GM21360 (cell line): ENCODE results near the gene PRR12.
A peak's percentile ranks its signal among the peaks of the same experiment; 100 is the strongest.

Experiments used
- ATAC-seq: cut with Tn5 transposase; IDR thresholded peaks from one replicate; pipeline ENCODE4 v1.9.1; 2021; ENCODE audit warnings: mild to moderate bottlenecking, moderate library complexity; ENCODE audit not compliant: unreplicated experiment

Gene PRR12

GRCh38 chr19:49591731-49592485, 926 bp downstream of the PRR12 start:
- ATAC-seq = no peak

DNA sequence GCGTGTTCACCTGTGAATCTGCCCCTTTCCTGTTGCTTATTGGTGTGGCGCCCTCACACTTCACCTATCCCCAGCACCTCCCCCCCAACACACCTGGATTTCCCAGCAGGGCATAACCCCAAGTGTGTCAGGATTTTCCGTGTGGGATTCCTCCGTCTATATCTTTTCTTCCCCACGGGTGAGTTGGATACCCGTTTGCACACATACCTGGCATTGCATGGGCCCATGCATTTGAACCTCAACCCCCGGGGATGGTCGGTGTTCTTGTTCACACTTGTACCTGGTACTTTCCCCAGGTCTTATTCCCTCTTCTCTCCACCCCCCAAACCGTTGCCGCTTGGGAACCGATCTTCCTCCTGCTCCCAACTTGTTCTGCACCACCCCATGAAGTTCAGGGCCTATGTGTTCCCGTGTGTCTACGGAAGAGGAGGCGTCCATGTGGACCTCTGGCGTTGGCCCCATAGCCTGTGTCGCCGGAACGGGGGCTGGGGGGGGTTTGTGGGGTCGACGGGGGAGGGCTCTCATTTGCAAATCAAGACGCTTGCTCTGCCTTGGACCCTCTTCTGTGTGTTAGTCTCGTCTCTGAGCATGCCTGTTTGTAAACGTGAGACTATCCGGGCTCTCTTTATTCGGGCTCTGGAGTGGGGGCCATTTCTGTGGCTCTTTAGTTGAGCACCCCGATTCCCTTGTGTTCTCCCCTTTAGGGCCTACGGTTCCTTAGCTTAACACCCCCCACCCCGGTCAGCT, 1.7 kb downstream of the PRR12 start:
- no peak for ATAC-seq

DNA sequence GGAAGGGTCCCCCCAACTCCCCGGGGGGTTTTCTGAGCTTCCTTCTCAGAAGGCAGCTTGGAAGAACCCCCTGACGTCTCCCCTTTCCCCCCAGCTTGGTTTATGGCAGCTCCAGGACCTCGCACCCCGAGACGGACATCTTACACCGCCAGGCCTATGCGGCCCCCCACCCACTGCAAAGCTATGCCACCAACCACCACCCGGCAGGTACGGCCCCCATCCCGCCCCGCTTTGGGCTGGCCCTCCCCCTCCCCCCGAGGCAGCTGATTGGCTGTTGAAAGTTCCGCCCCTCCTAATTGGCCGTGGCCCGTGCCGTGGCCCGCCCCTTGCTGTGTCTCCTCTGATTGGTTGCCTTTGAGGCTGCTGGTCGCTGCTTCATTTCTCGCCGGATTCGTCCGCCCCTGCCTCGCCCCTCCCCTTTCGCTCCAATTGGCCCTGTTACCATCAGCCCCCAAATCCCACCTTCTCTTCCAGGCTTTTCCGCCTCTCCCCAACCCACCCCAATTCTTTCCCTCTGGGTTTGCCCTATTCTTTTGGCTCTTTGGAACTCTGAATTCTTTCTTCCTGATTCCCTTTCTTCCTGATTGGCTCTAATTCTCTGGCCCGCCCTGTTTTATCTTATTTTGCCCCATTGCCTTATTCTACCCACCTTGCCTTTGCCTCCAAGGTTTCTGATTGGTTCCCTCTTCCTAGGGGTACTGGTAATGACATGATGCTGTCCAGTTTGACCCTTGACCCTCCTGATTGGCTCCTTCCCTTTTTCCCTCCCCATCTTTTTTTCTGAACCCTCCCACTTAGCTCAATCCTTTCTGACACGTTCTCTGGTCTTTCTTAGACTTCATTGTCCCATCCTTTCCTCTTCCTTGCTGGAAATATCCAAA, 2.5 kb downstream of the PRR12 start:
- peak; percentile 45 for ATAC-seq

GRCh38 chr19:49594157-49594992, 3.4 kb downstream of the PRR12 start:
- ATAC-seq = no peak

DNA sequence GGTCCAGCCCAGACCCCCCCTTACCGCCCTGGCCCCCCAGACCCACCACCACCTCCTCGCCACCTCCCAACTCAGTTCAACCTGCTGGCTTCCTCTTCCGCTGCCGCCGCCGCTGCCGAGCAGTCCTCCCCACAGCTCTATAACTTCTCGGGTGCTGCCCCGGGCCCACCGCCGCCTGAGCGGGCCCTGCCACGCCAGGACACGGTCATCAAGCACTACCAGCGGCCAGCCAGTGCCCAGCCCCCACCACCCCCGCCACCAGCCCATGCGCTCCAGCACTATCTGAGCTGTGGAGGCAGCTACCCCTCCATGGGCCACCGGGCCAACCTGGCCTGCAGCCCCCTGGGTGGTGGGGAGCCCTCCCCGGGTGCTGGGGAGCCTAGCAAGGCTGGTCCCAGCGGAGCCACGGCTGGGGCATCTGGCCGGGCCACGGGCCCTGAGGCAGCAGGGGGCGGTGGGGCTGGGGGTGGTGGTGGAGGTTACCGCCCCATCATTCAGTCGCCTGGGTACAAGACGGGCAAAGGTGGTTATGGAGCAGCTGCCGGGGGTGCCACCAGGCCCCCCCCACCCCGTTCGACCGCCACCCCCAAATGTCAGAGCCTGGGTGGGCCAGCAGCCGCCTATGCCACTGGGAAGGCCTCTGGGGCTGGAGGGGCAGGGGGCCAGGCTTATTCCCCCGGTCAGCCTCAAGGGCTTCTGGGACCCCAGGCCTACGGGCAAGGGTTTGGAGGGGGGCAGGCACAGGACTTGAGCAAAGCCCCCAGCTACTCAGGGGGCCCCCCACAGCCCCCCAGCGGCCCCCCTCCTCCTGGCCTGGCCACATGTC, 4.2 kb downstream of the PRR12 start:
- no peak for ATAC-seq

DNA sequence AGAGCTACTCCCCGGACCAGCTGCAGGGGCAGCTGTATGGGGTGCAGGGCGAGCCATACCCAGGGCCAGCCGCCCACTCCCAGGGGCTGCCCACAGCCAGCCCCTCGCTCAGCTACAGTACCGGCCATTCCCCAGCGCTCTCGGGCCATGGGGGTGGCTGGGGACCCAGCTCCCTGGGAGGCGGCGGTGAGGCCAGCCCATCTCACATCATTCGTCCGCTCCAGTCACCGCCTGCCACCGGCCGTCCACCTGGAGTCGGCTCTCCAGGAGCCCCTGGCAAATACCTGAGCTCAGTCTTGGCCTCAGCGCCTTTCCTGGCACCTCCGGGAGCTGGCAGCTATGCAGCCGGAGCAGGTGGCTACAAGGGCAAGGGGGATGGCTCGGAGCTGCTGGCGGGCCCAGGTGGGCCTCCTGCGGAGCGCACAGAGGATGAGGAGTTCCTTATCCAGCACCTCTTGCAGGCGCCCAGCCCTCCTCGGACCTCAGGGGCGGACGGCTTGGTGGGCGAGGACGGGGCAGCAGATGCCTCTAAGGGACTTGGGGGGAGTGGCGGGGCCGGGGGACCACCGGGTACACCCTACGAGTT, 4.9 kb downstream of the PRR12 start:
- ATAC-seq = no peak

GRCh38 chr19:49596407-49596806, 5.4 kb downstream of the PRR12 start:
- ATAC-seq = no peak

DNA sequence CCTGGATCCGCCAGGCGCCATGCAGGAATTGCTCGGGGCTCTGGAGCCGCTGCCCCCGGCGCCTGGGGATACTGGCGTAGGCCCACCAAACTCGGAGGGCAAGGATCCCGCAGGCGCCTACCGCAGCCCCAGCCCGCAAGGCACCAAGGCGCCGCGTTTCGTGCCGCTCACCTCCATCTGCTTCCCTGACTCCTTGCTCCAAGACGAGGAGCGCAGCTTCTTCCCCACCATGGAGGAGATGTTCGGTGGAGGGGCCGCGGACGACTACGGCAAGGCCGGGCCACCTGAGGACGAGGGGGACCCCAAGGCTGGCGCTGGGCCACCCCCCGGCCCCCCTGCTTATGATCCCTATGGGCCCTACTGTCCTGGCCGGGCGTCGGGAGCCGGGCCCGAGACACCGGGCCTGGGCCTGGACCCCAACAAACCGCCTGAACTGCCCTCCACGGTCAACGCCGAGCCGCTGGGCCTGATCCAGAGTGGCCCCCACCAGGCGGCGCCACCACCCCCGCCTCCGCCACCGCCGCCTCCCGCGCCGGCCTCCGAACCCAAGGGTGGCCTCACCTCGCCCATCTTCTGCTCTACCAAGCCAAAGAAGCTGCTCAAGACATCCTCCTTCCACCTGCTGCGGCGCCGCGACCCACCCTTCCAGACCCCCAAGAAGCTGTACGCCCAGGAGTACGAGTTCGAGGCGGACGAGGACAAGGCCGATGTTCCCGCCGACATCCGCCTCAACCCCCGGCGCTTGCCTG, 6.1 kb downstream of the PRR12 start:
- no peak for ATAC-seq

GRCh38 chr19:49597703-49597974, 6.7 kb downstream of the PRR12 start:
- no peak for ATAC-seq

DNA sequence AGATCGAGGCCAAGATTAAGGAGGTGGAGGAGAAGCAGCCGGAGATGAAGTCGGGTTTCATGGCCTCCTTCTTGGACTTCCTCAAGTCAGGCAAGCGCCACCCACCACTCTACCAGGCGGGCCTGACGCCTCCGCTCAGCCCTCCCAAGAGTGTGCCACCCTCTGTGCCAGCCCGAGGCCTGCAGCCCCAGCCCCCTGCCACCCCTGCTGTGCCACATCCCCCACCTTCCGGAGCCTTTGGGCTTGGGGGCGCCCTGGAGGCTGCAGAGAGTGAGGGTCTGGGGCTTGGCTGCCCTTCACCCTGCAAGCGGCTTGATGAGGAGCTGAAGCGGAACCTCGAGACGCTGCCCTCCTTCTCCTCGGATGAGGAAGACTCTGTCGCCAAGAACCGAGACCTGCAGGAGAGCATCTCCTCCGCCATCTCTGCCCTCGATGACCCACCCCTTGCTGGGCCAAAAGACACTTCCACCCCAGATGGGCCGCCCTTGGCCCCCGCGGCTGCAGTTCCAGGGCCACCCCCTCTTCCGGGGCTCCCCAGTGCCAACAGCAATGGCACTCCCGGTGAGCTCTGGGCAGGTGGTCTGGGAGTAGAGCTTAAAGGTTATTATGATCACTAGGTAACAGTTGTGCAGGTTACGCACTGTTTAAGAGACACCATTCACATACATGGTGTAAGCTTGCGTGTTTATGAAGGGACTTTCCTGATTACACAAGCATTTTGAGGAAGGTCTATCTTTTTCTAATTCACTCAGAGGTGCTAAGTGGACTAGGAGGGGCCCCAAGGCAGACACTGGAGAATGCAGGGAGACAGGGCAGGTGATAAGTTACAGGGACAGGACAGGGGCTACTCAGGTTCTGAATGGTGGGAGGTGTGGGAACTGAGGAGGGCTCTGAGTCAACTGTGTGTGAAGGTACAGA, 8.7 kb downstream of the PRR12 start:
- ATAC-seq = no peak

DNA sequence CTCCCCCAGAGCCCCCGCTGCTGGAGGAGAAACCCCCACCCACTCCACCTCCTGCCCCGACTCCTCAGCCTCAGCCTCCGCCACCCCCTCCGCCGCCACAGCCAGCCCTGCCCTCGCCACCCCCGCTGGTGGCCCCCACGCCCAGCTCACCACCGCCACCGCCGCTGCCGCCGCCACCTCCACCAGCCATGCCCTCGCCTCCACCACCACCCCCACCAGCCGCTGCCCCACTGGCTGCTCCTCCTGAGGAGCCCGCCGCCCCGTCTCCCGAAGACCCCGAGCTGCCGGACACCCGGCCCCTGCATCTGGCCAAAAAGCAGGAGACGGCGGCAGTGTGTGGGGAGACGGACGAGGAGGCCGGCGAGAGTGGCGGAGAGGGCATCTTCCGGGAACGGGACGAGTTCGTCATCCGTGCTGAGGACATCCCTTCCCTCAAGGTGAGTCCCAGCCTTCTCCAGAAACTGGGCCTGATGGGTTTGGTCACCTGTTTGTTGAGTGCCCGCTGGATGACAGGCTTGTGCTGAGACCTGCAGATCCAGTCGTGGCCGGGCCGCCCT, 10.6 kb downstream of the PRR12 start:
- no peak for ATAC-seq

- no peak for ATAC-seq
Observed at GRCh38 chr19:49602806-49603205, 11.8 kb downstream of the PRR12 start.

- no peak for ATAC-seq
Observed at GRCh38 chr19:49605605-49606004, 14.6 kb downstream of the PRR12 start.

- no peak for ATAC-seq
Observed at GRCh38 chr19:49609499-49610092, 18.6 kb downstream of the PRR12 start.

GRCh38 chr19:49613374-49613773, 22.4 kb downstream of the PRR12 start:
- no peak for ATAC-seq

GRCh38 chr19:49614096-49614833, 23.3 kb downstream of the PRR12 start:
- no peak for ATAC-seq
